Frontal cortex (tissue), 4 donors: ENCODE measurements around the gene THUMPD2. TPM values are rescaled to one million over a fixed set of nuclear protein-coding genes. Genes with fewer than 3 reads are reported as not detected.

Source experiments
- DNase-seq, 2 donors: peaks; one replicate each; pipeline ENCODE4 v3.0.0; 2012; ENCODE audit warnings: low spot score in 2 of 2
- FAIRE-seq: peaks from 2 replicates; lab custom pipeline; 2012; peaks lifted over from hg19 to GRCh38; lab: Jason Lieb, UNC
- total RNA-seq: library from RNA; depleted of rRNA; stranded (reverse); fragments of >200 nt; gene quantifications from one replicate; pipeline ENCODE4 v1.2.3, GENCODE V29; 2014
- donor health status: control.
- donor health status: control.
- donor health status: control.

Gene THUMPD2
- total RNA-seq, 1 donor from 2014 or later = 11.8 TPM

GRCh38 chr2:39688181-39688580 lies 90.9 kb downstream of the THUMPD2 start:
- DNase-seq (no peak), FAIRE-seq (no peak)

- FAIRE-seq (no peak), DNase-seq (no peak)
Observed at GRCh38 chr2:39686456-39686855, 92.6 kb downstream of the THUMPD2 start.

Other genes with a start within 250 kb of the THUMPD2 start
- gene TMEM178A, start 113.3 kb downstream of the THUMPD2 start, total RNA-seq = 26.9 TPM